Gastroesophageal sphincter (tissue), 4 donors: ENCODE results near the gene TMEFF2. TPM values are rescaled to one million over a fixed set of nuclear protein-coding genes. Genes with fewer than 3 reads are reported as not detected.
A peak's percentile ranks its signal among the peaks of the same experiment; 100 is the strongest.

Source experiments
- ATAC-seq: fragments of 150-250 bp; one replicate; pipeline ENCODE4 v1.9.1; 2016; ENCODE audit warnings: mild to moderate bottlenecking, moderate library complexity
- H3K27ac ChIP-seq, 4 donors: fragments of 200-600 bp; sonication (generic) in 3 of 4; 1 replicate in 3 of 4; 2 replicates in 1 of 4; pipeline ENCODE4 v1.5.1; 2016 to 2019
- H3K27me3 ChIP-seq: fragments of 200-600 bp; sonication (generic); one replicate; pipeline ENCODE4 v1.5.1; 2019
- H3K36me3 ChIP-seq, 2 donors: fragments of 200-600 bp; sonication (generic); one replicate each; pipeline ENCODE4 v1.5.1; 2019; ENCODE audit warnings: control low read depth in 1 of 2
- H3K4me1 ChIP-seq, 3 donors: fragments of 200-600 bp; sonication (generic); 1 replicate in 2 of 3; 2 replicates in 1 of 3; pipeline ENCODE4 v1.5.1; 2016 to 2019; ENCODE audit warnings: control low read depth in 2 of 3
- H3K4me3 ChIP-seq, 2 donors: fragments of 200-600 bp; sonication (generic); one replicate each; pipeline ENCODE4 v1.5.1; 2019; ENCODE audit warnings: mild to moderate bottlenecking in 1 of 2, moderate library complexity in 1 of 2
- H3K9me3 ChIP-seq, 3 donors: fragments of 200-600 bp; sonication (generic); one replicate each; pipeline ENCODE4 v1.5.1; 2017 to 2019; ENCODE audit warnings: control low read depth in 2 of 3
- EP300 ChIP-seq: sonication (generic); formaldehyde crosslinking; IDR thresholded peaks from one replicate; pipeline ENCODE4 v1.6.1; 2017; ENCODE audit warnings: antibody characterized with exemption, mild to moderate bottlenecking
- POLR2A ChIP-seq, 2 donors: fragments of 450-650 bp; IDR thresholded peaks; one replicate each; pipeline ENCODE4 v1.6.1; 2017; ENCODE audit warnings: antibody characterized with exemption in 2 of 2, mild to moderate bottlenecking in 2 of 2, moderate library complexity in 1 of 2
- POLR2AphosphoS5 ChIP-seq: sonication (generic); formaldehyde crosslinking; IDR thresholded peaks from one replicate; pipeline ENCODE4 v1.6.1; 2017; ENCODE audit warnings: antibody characterized with exemption
- WGBS, 2 donors: methylation state at CpG; one replicate each; pipeline ENCODE4 v1.1.5; 2018; ENCODE audit warnings: low coverage in 1 of 2; 5-methylcytosine and 5-hydroxymethylcytosine counted together
- total RNA-seq, 4 donors: library from RNA; depleted of rRNA; stranded (reverse); fragments of >200 nt; gene quantifications; one replicate each; pipeline ENCODE4 v1.1.0, GENCODE V29; 2016
- TF ChIP-seq, protein P1 (sequence below), 4 experiments: fragments of 200-600 bp in 2 of 4; fragments of 450-650 bp in 2 of 4; sonication (generic) in 1 of 4; IDR thresholded peaks; one replicate each; pipeline ENCODE4 v1.5.1; 2017 to 2019; ENCODE audit warnings: antibody characterized with exemption in 4 of 4, mild to moderate bottlenecking in 2 of 4, moderate library complexity in 2 of 4

Gene TMEFF2
- total RNA-seq, 4 donors from 2014 or later, result 0.42 to 3.0 (median 0.83) TPM

DNA sequence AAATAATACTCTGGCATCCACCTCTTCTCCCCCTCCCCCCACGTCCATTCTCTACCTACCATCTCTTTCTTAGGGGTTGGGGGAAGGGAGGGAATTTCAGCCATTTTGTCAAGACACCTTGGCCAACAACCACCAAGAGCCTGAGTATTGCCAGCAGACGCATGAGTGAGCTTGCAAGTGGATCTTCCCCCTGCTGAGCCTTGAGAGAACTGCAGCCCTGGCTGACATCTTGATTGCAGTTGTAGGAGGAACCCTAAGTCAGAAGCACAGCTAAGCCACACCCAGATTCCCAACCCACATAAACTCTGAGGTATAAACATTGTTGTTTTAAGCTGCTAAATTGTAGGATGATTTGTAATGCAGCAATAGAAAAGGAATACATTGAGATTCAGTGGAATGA lies 165.6 kb downstream of the TMEFF2 start:
- no peak for ATAC-seq
- WGBS, 2 donors, result 83 to 88% methylated on average over 1 of the region's 2 CpGs
- TF ChIP-seq POLR2A (IDR thresholded peaks at IDR 0.05), result no peak
- no peak for TF ChIP-seq POLR2AphosphoS5
- TF ChIP-seq, protein P1, sequence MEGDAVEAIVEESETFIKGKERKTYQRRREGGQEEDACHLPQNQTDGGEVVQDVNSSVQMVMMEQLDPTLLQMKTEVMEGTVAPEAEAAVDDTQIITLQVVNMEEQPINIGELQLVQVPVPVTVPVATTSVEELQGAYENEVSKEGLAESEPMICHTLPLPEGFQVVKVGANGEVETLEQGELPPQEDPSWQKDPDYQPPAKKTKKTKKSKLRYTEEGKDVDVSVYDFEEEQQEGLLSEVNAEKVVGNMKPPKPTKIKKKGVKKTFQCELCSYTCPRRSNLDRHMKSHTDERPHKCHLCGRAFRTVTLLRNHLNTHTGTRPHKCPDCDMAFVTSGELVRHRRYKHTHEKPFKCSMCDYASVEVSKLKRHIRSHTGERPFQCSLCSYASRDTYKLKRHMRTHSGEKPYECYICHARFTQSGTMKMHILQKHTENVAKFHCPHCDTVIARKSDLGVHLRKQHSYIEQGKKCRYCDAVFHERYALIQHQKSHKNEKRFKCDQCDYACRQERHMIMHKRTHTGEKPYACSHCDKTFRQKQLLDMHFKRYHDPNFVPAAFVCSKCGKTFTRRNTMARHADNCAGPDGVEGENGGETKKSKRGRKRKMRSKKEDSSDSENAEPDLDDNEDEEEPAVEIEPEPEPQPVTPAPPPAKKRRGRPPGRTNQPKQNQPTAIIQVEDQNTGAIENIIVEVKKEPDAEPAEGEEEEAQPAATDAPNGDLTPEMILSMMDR (IDR thresholded peaks at IDR 0.05), result no peak
- TF ChIP-seq EP300, result no peak
- H3K27me3 ChIP-seq, result no peaks in the 10 kb centered on the region
- no peaks in the 10 kb centered on the region for H3K9me3 ChIP-seq
- H3K27ac ChIP-seq, result no peak overlapping the region
- peaks cover 0 to 17% (median 4%) of the 10 kb centered on the region in 3 donors for H3K4me1 ChIP-seq
- H3K4me3 ChIP-seq, result no peak overlapping the region
- no peaks in the 10 kb centered on the region for H3K36me3 ChIP-seq

DNA sequence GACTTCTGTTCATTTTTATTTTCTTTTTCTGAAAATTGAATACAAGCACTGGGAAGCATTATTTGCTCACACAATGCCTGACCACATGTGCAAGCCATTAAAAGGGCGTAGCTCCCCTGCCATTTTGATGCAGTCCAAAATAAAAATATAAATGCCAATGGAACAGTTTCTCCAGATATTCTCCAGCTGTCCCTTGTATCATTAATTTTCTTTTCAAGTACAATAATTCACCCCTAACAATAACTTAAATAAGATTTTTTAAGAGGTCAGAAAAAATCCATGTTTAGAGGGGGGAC lies 168.0 kb downstream of the TMEFF2 start:
- Histone ChIP-seq H3K27me3 (no peaks in the 10 kb centered on the region), H3K36me3 (no peaks in the 10 kb centered on the region), H3K4me3 (no peak overlapping the region), H3K27ac (peak overlapping the region in 3 of 4 donors; percentile 12 to 53 (median 52)), H3K9me3 (no peaks in the 10 kb centered on the region), H3K4me1 (peaks cover 0 to 17% (median 4%) of the 10 kb centered on the region in 3 donors)
- 58 to 73% methylated on average over 1 of the region's 1 CpG for WGBS, 2 donors
- TF ChIP-seq EP300, result no peak
- TF ChIP-seq, protein P1 (IDR thresholded peaks at IDR 0.05), result no peak
- no peak for TF ChIP-seq POLR2AphosphoS5
- TF ChIP-seq POLR2A (IDR thresholded peaks at IDR 0.05), result no peak
- ATAC-seq, result no peak

DNA sequence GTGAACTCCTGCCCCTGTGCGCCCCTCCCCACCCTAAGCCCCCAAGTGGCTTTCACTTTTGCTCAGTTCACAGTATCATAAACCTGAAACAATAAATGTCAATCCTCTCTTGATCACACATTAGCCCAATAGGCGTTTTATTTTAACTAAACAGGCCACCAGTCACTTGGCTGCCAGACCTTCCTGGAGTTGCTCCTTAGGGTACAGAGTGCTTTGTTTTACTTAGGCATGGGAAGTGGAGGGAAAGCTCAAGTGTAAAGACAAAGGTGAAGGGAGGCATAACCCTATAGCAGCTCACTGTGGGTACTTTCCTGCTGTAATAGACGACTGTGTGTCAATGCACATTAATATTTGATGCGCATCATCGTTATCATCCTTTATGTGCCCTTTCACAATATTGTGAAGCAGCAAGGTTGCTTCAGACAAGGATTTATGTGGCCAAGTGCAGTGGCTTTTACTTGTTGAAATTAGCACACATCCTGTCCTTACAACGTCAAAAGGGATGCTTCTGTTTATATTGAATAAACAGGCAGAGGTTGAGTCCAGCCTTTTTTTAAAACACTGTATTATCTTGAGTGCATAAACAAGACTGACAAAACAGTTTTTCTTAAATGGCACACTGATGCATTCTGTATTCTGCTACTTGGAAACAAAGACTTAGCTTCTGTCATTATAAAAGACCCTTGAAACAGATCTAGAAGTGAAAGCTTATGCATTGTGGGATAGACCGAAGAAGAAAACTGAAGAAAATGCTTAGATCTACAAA lies 168.5 kb downstream of the TMEFF2 start:
- Histone ChIP-seq H3K27me3 (no peaks in the 10 kb centered on the region), H3K27ac (peak overlapping the region in 3 of 4 donors; percentile 12 to 53 (median 52)), H3K4me1 (peaks cover 0 to 17% (median 4%) of the 10 kb centered on the region in 3 donors), H3K4me3 (no peak overlapping the region), H3K9me3 (no peaks in the 10 kb centered on the region), H3K36me3 (no peaks in the 10 kb centered on the region)
- no peak for TF ChIP-seq POLR2AphosphoS5
- TF ChIP-seq, protein P1 (IDR thresholded peaks at IDR 0.05), result no peak
- no peak for TF ChIP-seq EP300
- no peak for TF ChIP-seq POLR2A (IDR thresholded peaks at IDR 0.05)
- WGBS, 2 donors, result 33 to 46% methylated on average over 7 of the region's 7 CpGs
- ATAC-seq, result peak; percentile 61

DNA sequence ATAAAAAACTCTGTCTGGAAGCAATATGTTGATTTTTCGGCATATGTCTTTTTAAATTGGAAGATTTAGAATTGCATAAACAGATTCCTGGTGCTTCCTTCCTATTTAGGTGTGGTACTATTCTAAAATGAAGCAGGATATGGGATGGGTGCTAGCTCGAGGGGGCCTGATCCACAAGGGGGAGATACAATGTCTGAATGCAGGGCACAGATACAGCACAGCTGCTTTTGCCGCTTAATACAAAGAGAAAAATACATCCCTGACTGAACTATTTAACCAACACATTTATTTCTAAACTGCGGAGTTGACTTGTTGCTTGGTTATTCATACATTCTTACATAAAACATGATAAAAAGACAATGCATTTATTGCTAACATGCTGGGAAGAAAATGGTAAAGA lies 169.1 kb downstream of the TMEFF2 start:
- WGBS, 2 donors, result 68 to 71% methylated on average over 2 to 4 of the region's 4 CpGs
- H3K27ac ChIP-seq, result peak overlapping the region in 2 of 4 donors; percentile 12 to 53
- H3K36me3 ChIP-seq, result no peaks in the 10 kb centered on the region
- no peak for ATAC-seq
- no peaks in the 10 kb centered on the region for H3K27me3 ChIP-seq
- peaks cover 0 to 17% (median 4%) of the 10 kb centered on the region in 3 donors for H3K4me1 ChIP-seq
- H3K4me3 ChIP-seq, result no peak overlapping the region
- no peaks in the 10 kb centered on the region for H3K9me3 ChIP-seq
- TF ChIP-seq, protein P1 (IDR thresholded peaks at IDR 0.05), result no peak
- TF ChIP-seq EP300, result no peak
- no peak for TF ChIP-seq POLR2AphosphoS5
- TF ChIP-seq POLR2A (IDR thresholded peaks at IDR 0.05), result no peak

DNA sequence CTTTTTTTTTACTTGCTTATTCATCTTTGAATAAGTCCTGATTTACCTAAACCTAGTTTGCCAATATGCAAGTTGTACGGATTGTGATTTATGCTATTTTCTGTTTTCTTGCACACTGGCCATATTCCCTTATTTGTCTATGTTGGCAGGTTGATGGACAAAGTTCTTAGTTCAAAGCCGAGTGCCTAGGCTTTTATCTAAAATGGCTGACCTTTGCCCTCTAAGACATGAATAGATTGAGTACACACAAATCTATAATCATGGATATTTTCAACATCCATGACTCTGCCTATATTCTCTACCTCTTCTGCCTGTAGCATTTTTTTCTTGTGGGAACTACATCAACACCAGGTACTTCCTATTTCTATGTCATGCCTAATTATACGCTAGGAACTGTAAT lies 171.7 kb downstream of the TMEFF2 start:
- Histone ChIP-seq H3K36me3 (no peaks in the 10 kb centered on the region), H3K27ac (no peak overlapping the region), H3K27me3 (no peaks in the 10 kb centered on the region), H3K9me3 (no peaks in the 10 kb centered on the region), H3K4me1 (peaks cover 0 to 17% (median 4%) of the 10 kb centered on the region in 3 donors), H3K4me3 (no peak overlapping the region)
- no peak for ATAC-seq
- TF ChIP-seq, protein P1 (IDR thresholded peaks at IDR 0.05), result no peak
- TF ChIP-seq EP300 (no peak), POLR2A (IDR thresholded peaks at IDR 0.05) (no peak), POLR2AphosphoS5 (no peak)
- WGBS, 2 donors, result 92 to 100% methylated on average over 3 of the region's 3 CpGs
